OCI-LY3 (cell line): ENCODE results near the gene CDC45.

Experiments
- CTCF ChIP-seq: fragments of 200-600, 300-600 bp; sonication (generic); IDR thresholded peaks from 2 replicates; pipeline ENCODE4 v1.5.1; 2014; ENCODE audit warnings: antibody characterized with exemption, low read length, low read depth
- EZH2phosphoT487 ChIP-seq: fragments of 200-600 bp; shearing (Covaris generic); IDR thresholded peaks from 2 replicates; pipeline ENCODE4 v1.6.1; 2018; ENCODE audit warnings: antibody characterized with exemption, mixed run types, low read depth

GRCh38 chr22:19548964-19549363 lies 69.2 kb downstream of the CDC45 start:
- TF ChIP-seq CTCF, result no peak
- no peak for TF ChIP-seq EZH2phosphoT487
